22Rv1 (cell line): ENCODE measurements around the gene PRSS8.

Source experiments
- ZFX ChIP-seq: fragments of 450-650 bp; IDR thresholded peaks from 2 replicates; pipeline ENCODE4 v1.6.1; 2017; ENCODE audit warnings: antibody characterized with exemption, borderline replicate concordance
- TF ChIP-seq, protein P1 (sequence below): fragments of 450-650 bp; IDR thresholded peaks from 2 replicates; pipeline ENCODE4 v1.5.1; 2017; ENCODE audit warnings: mild to moderate bottlenecking

DNA sequence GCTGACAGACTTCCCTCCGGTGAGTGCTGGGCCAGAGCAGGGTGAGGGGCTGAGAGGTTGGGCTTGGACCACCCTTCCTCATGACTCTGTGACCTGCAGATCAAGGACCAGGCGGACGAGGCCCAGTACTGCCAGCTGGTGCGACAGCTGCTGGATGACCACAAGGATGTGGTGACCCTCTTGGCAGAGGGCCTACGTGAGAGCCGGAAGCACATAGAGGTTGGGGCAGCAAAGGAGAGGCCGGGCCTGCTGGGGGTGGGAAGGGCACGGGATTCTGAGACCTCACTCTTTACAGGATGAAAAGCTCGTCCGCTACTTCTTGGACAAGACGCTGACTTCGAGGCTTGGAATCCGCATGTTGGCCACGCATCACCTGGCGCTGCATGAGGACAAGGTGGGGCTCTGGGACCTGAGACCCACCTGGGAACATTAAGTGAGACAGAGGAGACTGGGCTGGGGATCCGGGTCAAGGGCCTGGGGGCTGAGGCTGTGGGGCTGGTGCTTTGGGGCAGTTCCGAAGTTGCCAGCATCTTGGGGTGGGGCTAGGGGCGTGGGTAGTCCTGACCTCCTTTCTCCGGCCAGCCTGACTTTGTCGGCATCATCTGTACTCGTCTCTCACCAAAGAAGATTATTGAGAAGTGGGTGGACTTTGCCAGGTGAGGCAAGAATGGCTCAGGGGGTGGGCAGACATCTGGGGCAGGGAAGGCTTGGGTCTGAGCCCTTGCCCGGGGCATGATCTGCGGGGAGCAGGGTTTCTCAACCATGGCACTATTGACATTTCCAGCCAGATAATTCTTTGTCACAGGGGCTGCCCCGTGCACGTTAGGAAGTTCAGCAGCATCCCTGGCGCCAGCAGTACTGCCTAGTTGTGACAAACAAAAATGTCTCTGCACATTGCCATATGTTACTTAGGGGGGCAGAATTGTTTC is 25.2 kb downstream of the PRSS8 start:
- TF ChIP-seq, protein P1, sequence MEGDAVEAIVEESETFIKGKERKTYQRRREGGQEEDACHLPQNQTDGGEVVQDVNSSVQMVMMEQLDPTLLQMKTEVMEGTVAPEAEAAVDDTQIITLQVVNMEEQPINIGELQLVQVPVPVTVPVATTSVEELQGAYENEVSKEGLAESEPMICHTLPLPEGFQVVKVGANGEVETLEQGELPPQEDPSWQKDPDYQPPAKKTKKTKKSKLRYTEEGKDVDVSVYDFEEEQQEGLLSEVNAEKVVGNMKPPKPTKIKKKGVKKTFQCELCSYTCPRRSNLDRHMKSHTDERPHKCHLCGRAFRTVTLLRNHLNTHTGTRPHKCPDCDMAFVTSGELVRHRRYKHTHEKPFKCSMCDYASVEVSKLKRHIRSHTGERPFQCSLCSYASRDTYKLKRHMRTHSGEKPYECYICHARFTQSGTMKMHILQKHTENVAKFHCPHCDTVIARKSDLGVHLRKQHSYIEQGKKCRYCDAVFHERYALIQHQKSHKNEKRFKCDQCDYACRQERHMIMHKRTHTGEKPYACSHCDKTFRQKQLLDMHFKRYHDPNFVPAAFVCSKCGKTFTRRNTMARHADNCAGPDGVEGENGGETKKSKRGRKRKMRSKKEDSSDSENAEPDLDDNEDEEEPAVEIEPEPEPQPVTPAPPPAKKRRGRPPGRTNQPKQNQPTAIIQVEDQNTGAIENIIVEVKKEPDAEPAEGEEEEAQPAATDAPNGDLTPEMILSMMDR, result no peak
- no peak for TF ChIP-seq ZFX
